Mucosa of descending colon (tissue), 3 donors: Measurements from ENCODE around the gene EPB42. TPM values are rescaled to one million over a fixed set of nuclear protein-coding genes. Genes with fewer than 3 reads are reported as not detected.
"Not testable (repeated sequence)": the region's sequence is repeated elsewhere in the genome, so short reads cannot be mapped to it uniquely, and the experiment has no call there.

Experiments
- ATAC-seq: fragments of 200-7000 bp; cut with Tn5 transposase; one replicate; pipeline ENCODE4 v1.9.1; 2020; ENCODE audit warnings: mild to moderate bottlenecking, moderate library complexity
- DNase-seq, 3 donors: peaks; one replicate each; pipeline ENCODE4 v3.0.0-alpha.2; 2020
- H3K36me3 ChIP-seq: fragments of 200-600 bp; one replicate; pipeline ENCODE4 v1.8.0; 2021; ENCODE audit warnings: low read depth, mild to moderate bottlenecking
- H3K4me1 ChIP-seq: fragments of 200-600 bp; one replicate; pipeline ENCODE4 v1.8.0; 2021; ENCODE audit warnings: low read depth, mild to moderate bottlenecking
- H3K4me3 ChIP-seq: fragments of 200-600 bp; one replicate; pipeline ENCODE4 v1.8.0; 2021; ENCODE audit warnings: mild to moderate bottlenecking
- H3K9me3 ChIP-seq: fragments of 200-600 bp; one replicate; pipeline ENCODE4 v1.8.0; 2021; ENCODE audit warnings: mild to moderate bottlenecking
- intact Hi-C, 2 donors: fragments of 100-400 bp; cut with DNase I in 1 of 2; cut with micrococcal nuclease in 1 of 2; formaldehyde crosslinking; loops; one replicate each; pipeline versions ENCODE4 v1.11.0 to v1.11.1; 2022; cut with DNase I, micrococcal nuclease
- total RNA-seq, 3 donors: library from RNA; stranded (reverse); fragmentation: NEBNext Ultra II Directional in 2 of 3; extraction: Animal tissue kit (Norgen Biotek cat#: 25700) in 2 of 3; gene quantifications; one replicate each; pipeline versions ENCODE4 v1.2.1 to v1.2.4, GENCODE V29; 2021 to 2023
- TF ChIP-seq, protein P1 (sequence below): fragments of 200-600 bp; IDR thresholded peaks from one replicate; pipeline ENCODE4 v1.8.0; 2022; ENCODE audit warnings: antibody characterized with exemption, mild to moderate bottlenecking
- donor health status: DM: no; HTN: no; CAD: no; lungs with moderate emphysema.
- donor health status: DM: no; HTN: no; CAD: no.
- donor health status: DM: no; HTN: yes; CAD: no.

EPB42 gene
- total RNA-seq, 3 donors from 2014 or later: not detected

DNA sequence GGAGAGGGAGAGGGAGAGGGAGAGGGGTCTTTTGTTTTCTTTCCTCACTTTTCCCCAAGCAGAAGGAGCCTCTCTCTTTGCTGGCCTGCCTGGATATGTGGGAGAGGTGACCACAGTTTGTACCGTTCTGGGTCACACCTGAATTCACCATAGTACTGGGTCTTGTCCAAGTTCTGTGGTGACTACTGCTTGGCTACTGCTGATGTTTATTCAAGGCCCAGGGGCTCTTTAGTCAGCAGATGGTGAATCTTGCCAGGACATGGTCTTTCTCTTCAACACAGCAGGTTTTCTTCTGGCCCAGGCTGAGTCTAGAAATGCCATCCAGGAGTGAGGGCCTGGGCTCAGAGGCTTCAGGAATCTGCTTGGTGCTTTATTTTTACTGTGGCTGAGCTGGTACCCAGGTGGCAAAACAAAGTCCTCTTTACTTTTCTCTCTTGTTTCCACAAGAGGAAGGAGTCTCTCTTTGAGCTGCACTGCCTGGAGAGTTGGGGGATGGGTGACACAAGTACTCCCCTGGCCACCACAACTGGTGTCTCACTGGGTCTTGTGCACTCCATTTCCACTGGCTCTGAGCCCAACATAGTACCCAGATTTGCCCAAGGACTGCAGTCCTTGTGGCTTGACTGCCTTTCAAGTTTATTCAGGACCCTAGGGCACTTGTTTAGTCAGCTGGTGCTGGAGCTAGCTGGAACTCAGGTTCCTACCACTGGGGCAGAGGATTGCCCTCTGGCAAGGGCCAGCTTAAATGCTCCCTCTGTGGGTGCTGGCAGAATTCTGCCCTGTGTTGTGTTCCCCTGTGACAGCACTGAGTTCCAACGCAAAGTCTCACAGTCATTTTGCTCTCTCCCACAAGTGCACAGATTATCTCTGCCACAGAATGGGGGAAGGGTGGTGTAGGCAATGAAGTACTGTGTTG is 52.4 kb downstream of the EPB42 start:
- intact Hi-C loops: no loop called here
- no peak overlapping the region for H3K4me3 ChIP-seq
- DNase-seq: no peak
- no peak for ATAC-seq
- H3K36me3 ChIP-seq: no peaks in the 10 kb centered on the region
- TF ChIP-seq, protein P1, sequence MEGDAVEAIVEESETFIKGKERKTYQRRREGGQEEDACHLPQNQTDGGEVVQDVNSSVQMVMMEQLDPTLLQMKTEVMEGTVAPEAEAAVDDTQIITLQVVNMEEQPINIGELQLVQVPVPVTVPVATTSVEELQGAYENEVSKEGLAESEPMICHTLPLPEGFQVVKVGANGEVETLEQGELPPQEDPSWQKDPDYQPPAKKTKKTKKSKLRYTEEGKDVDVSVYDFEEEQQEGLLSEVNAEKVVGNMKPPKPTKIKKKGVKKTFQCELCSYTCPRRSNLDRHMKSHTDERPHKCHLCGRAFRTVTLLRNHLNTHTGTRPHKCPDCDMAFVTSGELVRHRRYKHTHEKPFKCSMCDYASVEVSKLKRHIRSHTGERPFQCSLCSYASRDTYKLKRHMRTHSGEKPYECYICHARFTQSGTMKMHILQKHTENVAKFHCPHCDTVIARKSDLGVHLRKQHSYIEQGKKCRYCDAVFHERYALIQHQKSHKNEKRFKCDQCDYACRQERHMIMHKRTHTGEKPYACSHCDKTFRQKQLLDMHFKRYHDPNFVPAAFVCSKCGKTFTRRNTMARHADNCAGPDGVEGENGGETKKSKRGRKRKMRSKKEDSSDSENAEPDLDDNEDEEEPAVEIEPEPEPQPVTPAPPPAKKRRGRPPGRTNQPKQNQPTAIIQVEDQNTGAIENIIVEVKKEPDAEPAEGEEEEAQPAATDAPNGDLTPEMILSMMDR: no peak
- H3K4me1 ChIP-seq: no peaks in the 10 kb centered on the region
- H3K9me3 ChIP-seq: no peaks in the 10 kb centered on the region

DNA sequence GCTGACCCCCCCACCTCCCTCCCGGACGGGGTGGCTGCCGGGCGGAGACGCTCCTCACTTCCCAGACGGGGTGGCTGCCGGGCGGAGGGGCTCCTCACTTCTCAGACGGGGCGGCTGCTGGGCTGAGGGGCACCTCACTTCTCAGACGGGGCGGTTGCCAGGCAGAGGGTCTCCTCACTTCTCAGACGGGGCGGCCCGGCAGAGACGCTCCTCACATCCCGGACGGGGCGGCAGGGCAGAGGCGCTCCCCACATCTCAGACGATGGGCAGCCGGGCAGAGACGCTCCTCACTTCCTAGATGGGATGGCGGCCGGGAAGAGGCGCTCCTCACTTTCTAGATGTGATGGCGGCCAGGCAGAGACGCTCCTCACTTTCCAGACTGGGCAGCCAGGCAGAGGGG is 53.6 kb downstream of the EPB42 start:
- H3K36me3 ChIP-seq, ATAC-seq, H3K9me3 ChIP-seq, H3K4me3 ChIP-seq, DNase-seq, H3K4me1 ChIP-seq, intact Hi-C loops: not testable (repeated sequence)

DNA sequence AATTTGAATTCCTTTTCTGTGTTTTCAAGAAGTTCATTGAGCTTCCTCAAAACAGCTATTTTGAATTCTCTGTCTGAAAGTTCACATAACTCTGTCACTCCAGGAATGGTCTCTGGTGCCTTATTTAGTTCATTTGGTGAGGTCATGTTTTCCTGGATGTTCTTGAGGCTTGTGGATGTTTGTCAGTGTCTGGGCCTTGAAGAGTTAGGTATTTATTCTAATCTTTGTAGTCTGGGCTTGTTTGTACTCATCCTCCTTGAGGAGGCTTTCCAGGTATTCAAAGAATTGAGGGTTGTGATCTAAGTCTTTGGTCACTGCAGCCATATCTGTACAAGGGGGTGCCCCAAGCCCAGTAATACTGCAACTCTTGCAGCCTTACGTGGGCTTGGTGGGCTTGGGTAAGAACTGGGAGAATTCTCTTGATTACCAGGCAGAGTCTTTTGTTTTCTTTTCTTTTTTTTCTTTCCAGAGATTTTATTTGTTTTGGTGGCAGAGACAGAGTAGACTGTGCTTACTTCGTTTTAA is 55.0 kb downstream of the EPB42 start:
- Histone ChIP-seq H3K36me3 (no peaks in the 10 kb centered on the region), H3K4me3 (no peak overlapping the region), H3K9me3 (no peaks in the 10 kb centered on the region), H3K4me1 (no peaks in the 10 kb centered on the region)
- DNase-seq: no peak
- intact Hi-C loops: no loop called here
- TF ChIP-seq, protein P1: no peak
- ATAC-seq: no peak

DNA sequence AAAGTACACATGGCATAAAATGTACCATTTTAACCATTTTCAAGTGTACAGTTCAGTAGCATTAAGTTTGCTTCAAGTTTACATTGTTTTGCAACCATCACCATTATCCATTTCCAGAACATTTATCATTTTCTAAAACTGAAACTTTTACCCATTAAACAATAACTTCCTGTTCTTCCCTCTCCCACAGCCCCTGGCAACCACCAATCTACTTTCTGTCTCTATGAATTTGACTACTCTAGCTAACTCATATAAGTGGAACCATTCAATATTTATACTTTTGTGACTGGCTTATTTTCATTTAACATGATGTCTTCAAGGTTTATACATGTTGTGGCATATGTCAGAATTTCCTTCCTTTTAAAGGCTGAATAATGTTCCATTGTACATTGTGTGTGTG is 67.5 kb downstream of the EPB42 start:
- no peak overlapping the region for H3K4me3 ChIP-seq
- DNase-seq: no peak
- intact Hi-C loops: no loop called here
- no peaks in the 10 kb centered on the region for H3K9me3 ChIP-seq
- H3K36me3 ChIP-seq: peaks cover 4% of the 10 kb centered on the region
- H3K4me1 ChIP-seq: no peaks in the 10 kb centered on the region
- TF ChIP-seq, protein P1: no peak
- ATAC-seq: no peak

DNA sequence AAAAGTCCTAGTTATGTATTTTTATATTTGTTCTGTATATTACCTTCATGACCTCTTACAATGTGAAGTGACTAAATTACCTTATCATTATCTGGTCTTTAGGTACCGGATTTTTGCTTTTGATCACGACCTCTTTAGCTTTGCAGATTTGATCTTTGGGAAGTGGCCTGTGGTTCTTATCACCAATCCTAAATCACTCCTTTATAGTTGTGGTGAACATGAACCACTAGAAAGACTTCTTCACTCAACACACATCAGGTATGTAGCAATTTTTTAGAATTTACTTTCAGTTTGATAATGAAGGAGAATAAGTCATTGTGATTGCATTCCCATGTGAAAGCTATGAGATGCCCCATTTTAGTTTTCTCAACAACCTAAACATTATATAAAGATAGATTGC is 69.1 kb downstream of the EPB42 start:
- Histone ChIP-seq H3K4me3 (no peak overlapping the region), H3K36me3 (peaks cover 8% of the 10 kb centered on the region), H3K4me1 (no peaks in the 10 kb centered on the region), H3K9me3 (no peaks in the 10 kb centered on the region)
- no peak for ATAC-seq
- intact Hi-C loops: no loop called here
- no peak for DNase-seq
- TF ChIP-seq, protein P1: no peak

DNA sequence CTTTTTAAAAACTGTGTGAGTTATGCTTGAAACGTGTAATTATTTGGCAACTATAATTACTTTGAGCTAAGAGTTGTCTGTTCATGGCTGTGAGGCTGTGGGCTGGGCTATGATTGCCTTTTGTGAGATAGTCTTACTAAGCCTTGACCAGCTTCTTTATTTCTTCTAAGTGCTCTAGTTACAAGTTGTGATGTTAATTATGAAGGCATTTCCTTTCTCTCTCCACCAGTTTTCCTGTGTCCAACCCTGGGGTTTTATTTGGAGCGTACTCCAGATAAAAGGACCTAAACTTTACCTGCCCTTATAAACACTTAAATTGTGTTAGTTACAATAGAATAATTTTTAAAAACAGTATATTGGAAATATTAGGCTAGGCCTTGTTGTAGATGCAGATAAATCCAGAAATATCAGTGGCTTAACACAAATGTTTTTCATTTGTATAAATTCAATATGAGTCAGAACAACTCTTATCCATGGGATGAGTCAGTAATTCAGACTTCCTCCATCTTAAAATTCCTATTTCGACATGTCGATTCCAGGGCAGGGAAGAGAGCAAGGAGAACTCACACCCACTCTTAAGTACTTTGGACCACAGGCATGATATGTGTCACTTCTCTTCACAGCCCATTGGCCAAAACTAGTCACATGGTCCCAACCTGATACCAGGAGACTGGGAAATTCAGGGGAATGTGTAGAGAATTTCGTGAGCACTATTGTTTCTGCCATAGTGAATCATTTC is 70.5 kb downstream of the EPB42 start:
- H3K36me3 ChIP-seq: peaks cover 8% of the 10 kb centered on the region
- DNase-seq: no peak
- no peak for ATAC-seq

More for the DNA sequence above, 70.5 kb downstream of the EPB42 start:
- no peak overlapping the region for H3K4me3 ChIP-seq
- TF ChIP-seq, protein P1: no peak
- no peaks in the 10 kb centered on the region for H3K9me3 ChIP-seq
- H3K4me1 ChIP-seq: no peaks in the 10 kb centered on the region
- intact Hi-C loops: no loop called here
